Activated T-helper 9 cell treated with anti-CD3 and anti-CD28 coated beads, Interleukin-2, amount 50 U/mL, for 16 hours (primary cell): Measurements from ENCODE around the gene ZNF791.
"Not testable (repeated sequence)": the region's sequence is repeated elsewhere in the genome, so short reads cannot be mapped to it uniquely, and the experiment has no call there.

Experiments used
- DNase-seq: peaks from one replicate; pipeline ENCODE4 v3.0.0-alpha.2; 2020; ENCODE audit warnings: low read depth

The ZNF791 gene

GRCh38 chr19:12667731-12668302, 57.1 kb downstream of the ZNF791 start:
- no peak for DNase-seq

- DNase-seq = no peak
Measured at GRCh38 chr19:12668346-12668745, 57.6 kb downstream of the ZNF791 start.

- DNase-seq = peak; percentile 60
Measured at GRCh38 chr19:12668932-12669269, 58.2 kb downstream of the ZNF791 start.

GRCh38 chr19:12669270-12670158, 58.8 kb downstream of the ZNF791 start:
- peak; percentile 64 for DNase-seq

- DNase-seq = no peak
Measured at GRCh38 chr19:12670159-12670928, 59.6 kb downstream of the ZNF791 start.

GRCh38 chr19:12672744-12673143, 62.0 kb downstream of the ZNF791 start:
- no peak for DNase-seq

GRCh38 chr19:12675399-12675798, 64.7 kb downstream of the ZNF791 start:
- DNase-seq = no peak

- DNase-seq = no peak
Measured at GRCh38 chr19:12675940-12676339, 65.2 kb downstream of the ZNF791 start.

- peak; percentile 77 for DNase-seq
Measured at GRCh38 chr19:12676384-12676792, 65.7 kb downstream of the ZNF791 start.

GRCh38 chr19:12676928-12677327, 66.2 kb downstream of the ZNF791 start:
- no peak for DNase-seq

GRCh38 chr19:12678039-12678438, 67.3 kb downstream of the ZNF791 start:
- not testable (repeated sequence) for DNase-seq

GRCh38 chr19:12680034-12680433, 69.3 kb downstream of the ZNF791 start:
- no peak for DNase-seq

- DNase-seq = peak; percentile 78
Measured at GRCh38 chr19:12681074-12681987, 70.6 kb downstream of the ZNF791 start, which contains the start of gene DHPS. Gene DHPS (minus strand): TSS chr19:12681880. CDS start chr19:12681766, 114 bp downstream.
